ENCODE results near the gene ANKRD39. TPM values are rescaled to one million over a fixed set of nuclear protein-coding genes. Genes with fewer than 3 reads are reported as not detected.

The ANKRD39 gene
- total RNA-seq, 1 donor = 5.1 TPM

DNA sequence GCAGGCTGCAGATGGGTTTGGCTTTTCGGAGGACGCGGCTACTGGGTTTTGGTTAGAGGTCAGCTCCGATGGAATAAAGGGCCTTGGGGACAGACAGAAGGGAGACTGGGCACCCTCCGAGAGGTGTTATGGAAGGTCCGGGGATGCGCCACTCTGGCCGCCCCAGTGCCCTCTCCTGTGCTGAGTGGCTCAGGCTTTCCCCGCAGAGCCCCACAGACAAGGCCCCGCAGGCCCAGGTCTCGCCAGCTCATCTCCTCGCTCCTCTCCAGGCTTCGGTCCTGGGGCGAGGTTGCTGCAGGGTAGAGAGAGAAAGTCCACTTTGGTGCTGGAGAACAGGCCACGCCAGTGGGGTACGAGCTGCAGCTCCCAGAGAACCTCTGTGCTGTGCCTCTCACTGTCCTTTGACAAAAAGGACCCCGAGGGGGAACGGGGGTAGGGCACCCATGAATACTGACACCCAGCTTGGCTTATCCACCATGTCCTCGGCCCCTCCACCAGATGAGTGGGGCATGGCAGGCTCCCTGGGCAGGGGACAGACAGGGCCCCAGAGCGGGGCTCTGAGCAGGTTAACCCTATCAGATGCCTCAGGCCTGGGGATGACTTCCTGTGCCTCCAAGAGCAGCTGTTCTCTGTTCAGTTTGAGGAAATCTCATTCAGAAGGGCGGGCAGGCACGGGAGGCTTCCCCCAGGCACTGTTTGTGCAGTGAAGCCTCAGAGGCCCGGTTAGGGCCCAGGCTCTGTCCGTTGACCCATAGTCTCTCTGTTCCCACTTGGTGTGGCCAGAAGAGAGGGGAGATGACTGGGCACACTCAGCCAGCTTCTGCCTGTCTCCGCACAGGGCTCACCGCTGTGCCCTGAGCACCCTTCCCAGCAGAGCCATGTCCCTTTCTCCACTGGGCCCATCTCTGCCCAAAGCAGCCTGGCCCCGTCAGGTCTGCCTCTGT lies 57.5 kb downstream of the ANKRD39 start:
- H3K9me3 ChIP-seq (ENCODE audit: low read depth, low read length) = no peaks in the 10 kb centered on the region
- TF ChIP-seq CTCF (IDR thresholded peaks at IDR 0.05; ENCODE audit: extremely low read depth, low read depth, low read length) = no peak
- peak overlapping the region; percentile 72 for H2AFZ ChIP-seq (ENCODE audit: low read length)
- no peak overlapping the region for H3K4me2 ChIP-seq (ENCODE audit: insufficient read depth, low read length)
- peak; percentile 66 for DNase-seq (ENCODE audit: insufficient read length, low spot score, missing footprints)
- H3K36me3 ChIP-seq (ENCODE audit: insufficient read depth, low read length) = no peaks in the 10 kb centered on the region
- no peak overlapping the region for H3K4me3 ChIP-seq (ENCODE audit: insufficient read depth, low read length)
- no peaks in the 10 kb centered on the region for H3K79me2 ChIP-seq (ENCODE audit: insufficient read depth, low read length)
- H3K27me3 ChIP-seq (ENCODE audit: insufficient read depth, low read length) = no peaks in the 10 kb centered on the region
- H3K27ac ChIP-seq (ENCODE audit: low read depth, low read length) = no peak overlapping the region
- no peaks in the 10 kb centered on the region for H3K4me1 ChIP-seq (ENCODE audit: insufficient read depth, low read length)
- no peaks in the 10 kb centered on the region for H4K20me1 ChIP-seq (ENCODE audit: insufficient read depth, low read length)

DNA sequence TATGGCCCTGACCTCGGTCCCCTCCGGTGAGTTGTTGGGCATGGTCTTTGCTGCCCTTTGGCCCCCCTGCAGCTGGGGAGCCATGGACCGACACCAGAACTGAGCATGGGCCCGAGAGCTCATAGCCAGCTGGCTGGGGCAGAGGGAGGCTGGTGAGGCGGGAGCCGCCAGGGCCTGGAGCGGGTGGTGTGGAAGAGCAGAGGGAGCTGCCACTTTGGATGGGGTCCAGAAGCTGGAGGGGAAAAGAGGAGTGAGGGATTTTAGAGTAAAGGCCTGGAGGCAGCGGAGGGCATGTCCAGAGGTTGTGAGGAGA lies 58.2 kb downstream of the ANKRD39 start:
- H3K4me2 ChIP-seq (ENCODE audit: insufficient read depth, low read length) = no peak overlapping the region
- TF ChIP-seq CTCF (IDR thresholded peaks at IDR 0.05; ENCODE audit: extremely low read depth, low read depth, low read length) = no peak
- DNase-seq (ENCODE audit: insufficient read length, low spot score, missing footprints) = no peak
- H3K4me1 ChIP-seq (ENCODE audit: insufficient read depth, low read length) = no peaks in the 10 kb centered on the region
- no peak overlapping the region for H3K27ac ChIP-seq (ENCODE audit: low read depth, low read length)
- no peak overlapping the region for H2AFZ ChIP-seq (ENCODE audit: low read length)
- H3K36me3 ChIP-seq (ENCODE audit: insufficient read depth, low read length) = no peaks in the 10 kb centered on the region
- no peaks in the 10 kb centered on the region for H3K27me3 ChIP-seq (ENCODE audit: insufficient read depth, low read length)
- H3K79me2 ChIP-seq (ENCODE audit: insufficient read depth, low read length) = no peaks in the 10 kb centered on the region
- H3K4me3 ChIP-seq (ENCODE audit: insufficient read depth, low read length) = no peak overlapping the region
- H3K9me3 ChIP-seq (ENCODE audit: low read depth, low read length) = no peaks in the 10 kb centered on the region
- no peaks in the 10 kb centered on the region for H4K20me1 ChIP-seq (ENCODE audit: insufficient read depth, low read length)

- Histone ChIP-seq H3K4me3 (ENCODE audit: insufficient read depth, low read length) (no peak overlapping the region), H3K4me1 (ENCODE audit: insufficient read depth, low read length) (no peaks in the 10 kb centered on the region), H3K27me3 (ENCODE audit: insufficient read depth, low read length) (no peaks in the 10 kb centered on the region), H2AFZ (ENCODE audit: low read length) (no peak overlapping the region), H3K27ac (ENCODE audit: low read depth, low read length) (no peak overlapping the region), H3K79me2 (ENCODE audit: insufficient read depth, low read length) (no peaks in the 10 kb centered on the region), H3K9me3 (ENCODE audit: low read depth, low read length) (no peaks in the 10 kb centered on the region), H4K20me1 (ENCODE audit: insufficient read depth, low read length) (no peaks in the 10 kb centered on the region), H3K4me2 (ENCODE audit: insufficient read depth, low read length) (no peak overlapping the region), H3K36me3 (ENCODE audit: insufficient read depth, low read length) (no peaks in the 10 kb centered on the region)
- TF ChIP-seq CTCF (IDR thresholded peaks at IDR 0.05; ENCODE audit: extremely low read depth, low read depth, low read length) = no peak
- peak; percentile 68 for DNase-seq (ENCODE audit: insufficient read length, low spot score, missing footprints)
These were observed 58.8 kb downstream of the ANKRD39 start for GRCh38 chr2:96798733-96799622.

Small RNA genes lying within 50 kb of the gene (small RNA-seq; reads per million reads assigned to genes)
- gene MIR3127 = not detected

Other genes starting within 250 kb of the ANKRD39 start
- gene KANSL3, start 219.7 kb downstream of the ANKRD39 start, total RNA-seq = 46.9 and 50.3 TPM in 2 replicates
- 1.1 and 1.2 TPM in 2 replicates for gene FER1L5, start 215.3 kb downstream of the ANKRD39 start, total RNA-seq
- 16.5 and 26.4 TPM in 2 replicates for gene LMAN2L, start 118.0 kb downstream of the ANKRD39 start, total RNA-seq
- 5.0 and 5.1 TPM in 2 replicates for gene CNNM4, start 97.1 kb downstream of the ANKRD39 start, total RNA-seq
- gene CNNM3, start 41.7 kb downstream of the ANKRD39 start, total RNA-seq = 8.7 and 8.8 TPM in 2 replicates
- 1.8 and 2.1 TPM in 2 replicates for gene ANKRD23, start 14.0 kb downstream of the ANKRD39 start, total RNA-seq
- 28.0 and 29.7 TPM in 2 replicates for gene SEMA4C, start 12.1 kb upstream of the ANKRD39 start, total RNA-seq
- under 0.01 TPM in 1 of 2 replicates, not detected in the other for gene FAM178B, start 128.6 kb upstream of the ANKRD39 start, total RNA-seq
- gene FAHD2B, start 236.9 kb upstream of the ANKRD39 start, total RNA-seq = 1.1 and 1.2 TPM in 2 replicates

All from osteoblast (primary cell).